LNCAP (cell line): Measurements from ENCODE around the gene WLS.

Experiments used
- CTCF ChIP-seq: fragments of 450-650 bp; IDR thresholded peaks from 2 replicates; pipeline ENCODE4 v1.5.1; 2017; ENCODE audit warnings: mild to moderate bottlenecking

The WLS gene

GRCh38 chr1:68217060-68217554, 15.2 kb downstream of the WLS start:
- no peak for TF ChIP-seq CTCF

- TF ChIP-seq CTCF: no peak
These were observed 16.1 kb downstream of the WLS start for GRCh38 chr1:68216089-68216772.

GRCh38 chr1:68213843-68214242, 18.5 kb downstream of the WLS start:
- TF ChIP-seq CTCF: no peak

- TF ChIP-seq CTCF: no peak
These were observed 20.5 kb downstream of the WLS start for GRCh38 chr1:68211761-68212380.

GRCh38 chr1:68210829-68211228, 21.5 kb downstream of the WLS start:
- TF ChIP-seq CTCF: no peak

GRCh38 chr1:68210027-68210426, 22.3 kb downstream of the WLS start:
- TF ChIP-seq CTCF: no peak

- no peak for TF ChIP-seq CTCF
These were observed 25.3 kb downstream of the WLS start for GRCh38 chr1:68206848-68207689.
